ENCODE data around the gene ANKDD1B. TPM values are rescaled to one million over a fixed set of nuclear protein-coding genes. Genes with fewer than 3 reads are reported as not detected.
"Not testable (repeated sequence)": the region's sequence is repeated elsewhere in the genome, so short reads cannot be mapped to it uniquely, and the experiment has no call there.

Gene ANKDD1B
- total RNA-seq = under 1 TPM in 2 of 4 donors, not detected in 2; 0.33 to 0.83 TPM

DNA sequence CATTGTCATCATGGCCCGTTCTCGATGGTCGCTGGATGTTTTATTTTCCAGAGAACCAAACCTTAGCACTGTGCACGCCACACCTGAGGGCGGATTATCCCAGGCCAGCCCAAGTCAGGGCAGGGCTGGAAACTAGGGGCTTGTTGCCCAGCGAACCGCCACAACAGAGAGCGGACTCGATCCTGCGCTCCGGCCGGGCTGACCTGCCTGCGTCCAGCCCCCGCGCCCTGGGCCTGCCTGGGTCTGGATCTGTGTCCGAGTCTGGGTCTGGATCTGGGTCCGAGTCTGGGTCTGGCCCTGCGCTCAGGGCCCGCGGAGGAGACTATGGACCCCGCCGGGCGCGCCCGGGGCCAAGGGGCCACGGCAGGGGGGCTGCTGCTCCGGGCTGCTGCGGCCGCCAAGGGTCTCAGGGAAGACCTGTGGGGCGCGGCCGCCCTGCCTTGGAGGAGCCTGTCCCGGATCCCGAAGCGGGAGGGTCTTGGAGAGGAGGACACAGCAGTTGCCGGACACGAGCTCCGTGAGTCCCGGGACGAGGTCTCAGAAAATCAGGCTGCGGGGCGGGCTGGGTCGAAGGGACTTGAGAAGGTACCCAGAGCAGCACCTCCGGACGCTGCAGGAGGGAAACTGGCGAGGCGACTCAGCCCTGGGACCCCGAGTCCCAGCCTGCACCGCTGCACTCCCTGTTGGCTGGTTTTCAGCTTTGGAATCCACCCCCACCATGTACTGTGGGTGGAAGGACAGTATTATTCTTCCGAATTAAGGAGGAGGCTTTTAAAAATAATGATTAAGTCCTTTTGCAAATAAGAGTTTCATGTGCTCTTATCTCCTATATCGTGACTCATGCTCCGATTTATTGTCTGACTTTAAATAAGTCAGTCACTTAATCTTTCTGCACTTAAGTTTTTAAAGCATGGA, at the start of gene ANKDD1B:
Gene ANKDD1B (plus strand): TSS at position 143 of the 915 bp plus-strand sequence. CDS start 182 bp downstream, at position 325.
- Histone ChIP-seq H3K36me3 (no peaks in the 10 kb centered on the region), H3K9me3 (no peaks in the 10 kb centered on the region), H3K27me3 (peaks cover 0 to 7% (median 0%) of the 10 kb centered on the region in 4 donors), H3K4me1 (peaks cover 12 to 18% (median 18%) of the 10 kb centered on the region in 4 donors), H3K27ac (replicated peaks in 1 of 4) (peak within 1 kb of the TSS in 1 of 4 donors; percentile 41), H3K4me3 (peak within 1 kb of the TSS; percentile 52 to 64 (median 58))
- no peak for DNase-seq (ENCODE audit: extremely low spot score)
- intact Hi-C loops (cut with DNase I) = no loop called here
- 3% methylated on average over 14 of the region's 52 CpGs for WGBS
- TF ChIP-seq POLR2A (IDR thresholded peaks at IDR 0.05; ENCODE audit: low read depth) = no peak
- TF ChIP-seq EP300 (IDR thresholded peaks at IDR 0.05) = no peak
- TF ChIP-seq POLR2AphosphoS5 (IDR thresholded peaks at IDR 0.05) = no peak
- TF ChIP-seq, protein P1, sequence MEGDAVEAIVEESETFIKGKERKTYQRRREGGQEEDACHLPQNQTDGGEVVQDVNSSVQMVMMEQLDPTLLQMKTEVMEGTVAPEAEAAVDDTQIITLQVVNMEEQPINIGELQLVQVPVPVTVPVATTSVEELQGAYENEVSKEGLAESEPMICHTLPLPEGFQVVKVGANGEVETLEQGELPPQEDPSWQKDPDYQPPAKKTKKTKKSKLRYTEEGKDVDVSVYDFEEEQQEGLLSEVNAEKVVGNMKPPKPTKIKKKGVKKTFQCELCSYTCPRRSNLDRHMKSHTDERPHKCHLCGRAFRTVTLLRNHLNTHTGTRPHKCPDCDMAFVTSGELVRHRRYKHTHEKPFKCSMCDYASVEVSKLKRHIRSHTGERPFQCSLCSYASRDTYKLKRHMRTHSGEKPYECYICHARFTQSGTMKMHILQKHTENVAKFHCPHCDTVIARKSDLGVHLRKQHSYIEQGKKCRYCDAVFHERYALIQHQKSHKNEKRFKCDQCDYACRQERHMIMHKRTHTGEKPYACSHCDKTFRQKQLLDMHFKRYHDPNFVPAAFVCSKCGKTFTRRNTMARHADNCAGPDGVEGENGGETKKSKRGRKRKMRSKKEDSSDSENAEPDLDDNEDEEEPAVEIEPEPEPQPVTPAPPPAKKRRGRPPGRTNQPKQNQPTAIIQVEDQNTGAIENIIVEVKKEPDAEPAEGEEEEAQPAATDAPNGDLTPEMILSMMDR (IDR thresholded peaks at IDR 0.05) = no peak

DNA sequence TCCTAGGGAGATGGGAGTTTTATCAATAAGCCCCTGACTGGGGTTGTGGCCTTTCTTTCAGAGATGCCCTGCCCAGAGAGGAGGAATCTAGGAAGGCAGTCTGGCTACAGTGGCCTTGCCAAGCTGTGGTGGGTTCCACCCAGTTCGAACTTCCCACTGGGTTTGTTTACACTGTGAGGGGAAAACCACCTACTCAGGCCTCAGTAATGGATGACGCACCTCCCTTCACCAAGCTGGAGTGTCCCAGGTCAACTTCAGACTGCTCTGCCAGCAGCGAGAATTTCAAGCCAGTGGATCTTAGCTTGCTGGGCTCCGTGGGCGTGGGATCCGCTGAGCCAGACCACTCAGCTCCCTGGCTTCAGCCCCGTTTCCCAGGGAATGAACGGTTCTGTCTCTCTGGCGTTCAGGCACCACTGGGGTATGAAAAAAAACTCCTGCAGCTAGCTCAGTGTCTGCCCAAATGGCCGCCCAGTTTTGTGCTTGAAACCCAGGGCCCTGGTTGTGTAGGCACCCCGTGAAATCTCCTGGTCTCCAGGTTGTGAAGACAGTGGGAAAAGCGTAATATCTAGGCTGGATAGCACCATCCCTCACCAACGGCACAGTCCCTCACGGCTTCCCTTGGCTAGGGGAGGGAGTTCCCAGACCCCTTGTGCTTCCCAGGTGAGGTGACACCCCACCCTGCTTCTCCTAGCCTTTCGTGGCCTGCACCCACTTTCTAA, 45.1 kb upstream of the ANKDD1B start:
- H3K4me3 ChIP-seq = peak overlapping the region in 1 of 4 donors; percentile 3
- H3K36me3 ChIP-seq = peaks cover 0 to 15% (median 0%) of the 10 kb centered on the region in 4 donors
- peak overlapping the region; percentile 46 to 75 (median 63) for H3K27ac ChIP-seq (replicated peaks in 1 of 4)
- intact Hi-C loops (cut with DNase I) = loop anchor here (5.0 kb wide), 1 partner anchor 54 kb away; the partner anchor contains the start of genes CERT1 and POLK
- H3K4me1 ChIP-seq = peaks cover 18 to 28% (median 27%) of the 10 kb centered on the region in 4 donors
- 85% methylated on average over 9 of the region's 15 CpGs for WGBS
- not testable (repeated sequence) for H3K27me3 ChIP-seq; H3K9me3 ChIP-seq; DNase-seq (ENCODE audit: extremely low spot score)

DNA sequence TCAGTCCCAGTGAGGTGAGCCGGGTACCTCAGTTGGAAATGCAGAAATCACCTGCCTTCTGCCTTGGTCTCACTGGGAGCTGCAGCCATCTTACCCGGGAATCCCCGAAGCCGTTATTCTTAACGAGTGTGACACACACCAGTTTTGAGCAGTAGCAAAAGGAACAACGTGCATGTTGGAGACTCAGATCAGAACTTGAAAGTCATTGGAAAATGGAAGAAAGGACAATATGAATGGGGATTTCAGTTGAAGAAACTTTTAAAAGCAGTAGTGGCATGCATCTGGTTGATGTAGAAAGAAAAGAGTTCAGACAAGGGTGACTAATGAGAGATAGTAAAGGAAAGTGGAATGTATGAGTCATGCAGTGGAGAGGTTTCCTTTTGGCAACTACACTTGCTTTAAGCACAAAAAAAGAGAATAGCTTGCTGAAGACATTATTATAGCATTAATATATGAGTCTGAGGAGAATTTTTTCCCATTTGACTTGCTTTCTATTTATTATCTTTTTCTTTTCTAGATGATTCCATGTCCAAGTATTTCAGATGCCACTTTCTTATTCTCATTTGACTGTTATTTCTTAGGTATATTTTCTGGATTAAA, 44.4 kb upstream of the ANKDD1B start:
- Histone ChIP-seq H3K36me3 (peaks cover 0 to 15% (median 0%) of the 10 kb centered on the region in 4 donors), H3K27me3 (no peaks in the 10 kb centered on the region), H3K9me3 (peaks cover 0 to 10% (median 7%) of the 10 kb centered on the region in 4 donors), H3K4me1 (peaks cover 18 to 28% (median 27%) of the 10 kb centered on the region in 4 donors), H3K4me3 (peak overlapping the region in 1 of 4 donors; percentile 3), H3K27ac (replicated peaks in 1 of 4) (peak overlapping the region; percentile 46 to 75 (median 63))
- intact Hi-C loops (cut with DNase I) = loop anchor here (5.0 kb wide), 1 partner anchor 55 kb away; the partner anchor contains the start of genes CERT1 and POLK
- TF ChIP-seq, protein P1 (IDR thresholded peaks at IDR 0.05) = no peak
- TF ChIP-seq POLR2AphosphoS5 (IDR thresholded peaks at IDR 0.05) (peak in 1 of 2 donors; percentile 72), POLR2A (IDR thresholded peaks at IDR 0.05; ENCODE audit: low read depth) (no peak)
- no peak for DNase-seq (ENCODE audit: extremely low spot score)
- 34% methylated on average over 6 of the region's 6 CpGs for WGBS

DNA sequence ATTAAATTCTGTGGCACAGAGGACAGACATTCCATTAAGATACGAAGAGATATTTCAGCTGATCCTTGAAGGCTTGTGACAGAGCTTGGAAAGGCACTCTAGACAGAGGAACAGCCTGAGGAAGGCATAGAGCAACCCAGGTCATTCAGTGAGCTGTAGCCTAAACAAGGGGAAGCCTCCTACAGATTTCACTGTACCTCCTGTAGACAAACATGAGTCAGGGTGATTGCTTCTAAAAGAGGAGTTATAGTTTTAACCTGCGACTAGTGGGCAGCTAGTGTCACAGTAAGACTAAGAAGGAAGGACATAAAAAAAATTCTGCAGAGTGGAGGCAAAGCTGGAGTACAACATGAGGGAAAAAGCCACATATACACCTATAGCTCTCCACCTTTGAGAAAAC, 43.5 kb upstream of the ANKDD1B start:
- Histone ChIP-seq H3K27ac (replicated peaks in 1 of 4) (peak overlapping the region; percentile 8 to 75 (median 63)), H3K4me1 (peaks cover 18 to 28% (median 27%) of the 10 kb centered on the region in 4 donors), H3K36me3 (peaks cover 0 to 15% (median 0%) of the 10 kb centered on the region in 4 donors), H3K9me3 (peaks cover 0 to 10% (median 7%) of the 10 kb centered on the region in 4 donors), H3K4me3 (no peak overlapping the region), H3K27me3 (no peaks in the 10 kb centered on the region)
- intact Hi-C loops (cut with DNase I) = loop anchor here (5.0 kb wide), 1 partner anchor 55 kb away; the partner anchor contains the start of genes CERT1 and POLK
- TF ChIP-seq EP300 (IDR thresholded peaks at IDR 0.05) (no peak), POLR2AphosphoS5 (IDR thresholded peaks at IDR 0.05) (no peak), POLR2A (IDR thresholded peaks at IDR 0.05; ENCODE audit: low read depth) (no peak)
- TF ChIP-seq, protein P1 (IDR thresholded peaks at IDR 0.05) = no peak
- 32% methylated on average over 2 of the region's 2 CpGs for WGBS
- no peak for DNase-seq (ENCODE audit: extremely low spot score)

All from esophagus muscularis mucosa (tissue), 4 donors.